Mesenchymal stem cell (in vitro differentiated cells and primary cell): ENCODE measurements around the gene CCDC30.

Experiments
- DNase-seq: peaks from one replicate; pipeline ENCODE4 v3.0.0-alpha.2; 2013
- H2AFZ ChIP-seq: one replicate; pipeline ENCODE4 v1.6.1; 2013; ENCODE audit warnings: low read depth, mild to moderate bottlenecking, control low read depth, inconsistent platforms, low read length, moderate library complexity
- H2AK5ac ChIP-seq: 2 replicates; pipeline ENCODE4 v1.6.1; 2013; ENCODE audit warnings: low read length, moderate library complexity, mild to moderate bottlenecking, inconsistent platforms; ENCODE audit not compliant: severe bottlenecking
- H2BK120ac ChIP-seq: one replicate; pipeline ENCODE4 v1.6.1; 2013; ENCODE audit warnings: low read depth, mild to moderate bottlenecking, inconsistent platforms, low read length, moderate library complexity
- H2BK12ac ChIP-seq, 2 experiments: one replicate each; pipeline ENCODE4 v1.6.1; 2013; ENCODE audit warnings: inconsistent platforms in 2 of 2, low read length in 2 of 2, mild to moderate bottlenecking in 2 of 2, moderate library complexity in 2 of 2, control low read depth in 1 of 2
- H2BK15ac ChIP-seq: one replicate; pipeline ENCODE4 v1.6.1; 2013; ENCODE audit warnings: mild to moderate bottlenecking, low read depth, inconsistent platforms; ENCODE audit not compliant: poor library complexity, severe bottlenecking
- H2BK5ac ChIP-seq: 2 replicates; pipeline ENCODE4 v1.6.1; 2013; ENCODE audit warnings: low read depth, mild to moderate bottlenecking, low read length, control low read depth, inconsistent platforms; ENCODE audit not compliant: poor library complexity, severe bottlenecking
- H3K14ac ChIP-seq, 2 experiments: one replicate each; pipeline ENCODE4 v1.6.1; 2013; ENCODE audit warnings: inconsistent platforms in 2 of 2, low read length in 2 of 2, control low read depth in 1 of 2, mild to moderate bottlenecking in 1 of 2, moderate library complexity in 1 of 2
- H3K18ac ChIP-seq, 2 experiments: one replicate each; pipeline ENCODE4 v1.6.1; 2013; ENCODE audit warnings: inconsistent platforms in 2 of 2, low read length in 2 of 2, control low read depth in 1 of 2, low read depth in 1 of 2, mild to moderate bottlenecking in 1 of 2
- H3K23ac ChIP-seq, 2 experiments: one replicate each; pipeline ENCODE4 v1.6.1; 2013; ENCODE audit warnings: inconsistent platforms in 2 of 2, low read length in 2 of 2, mild to moderate bottlenecking in 2 of 2, moderate library complexity in 2 of 2, control low read depth in 1 of 2
- H3K27ac ChIP-seq: 2 replicates; pipeline ENCODE4 v1.5.1; 2013; ENCODE audit warnings: mild to moderate bottlenecking, moderate library complexity, low read length, control low read depth, inconsistent platforms; ENCODE audit not compliant: poor library complexity, severe bottlenecking
- H3K27me3 ChIP-seq, 2 experiments: 2 replicates each; pipeline versions ENCODE4 v1.6.1 to v1.7.0; 2013; ENCODE audit warnings: low read length in 2 of 2, mild to moderate bottlenecking in 2 of 2, moderate library complexity in 2 of 2, control low read depth in 1 of 2, inconsistent platforms in 1 of 2; ENCODE audit not compliant: control insufficient read depth in 1 of 2, insufficient read depth in 1 of 2
- H3K36me3 ChIP-seq, 2 experiments: 2 replicates each; pipeline versions ENCODE4 v1.6.1 to v1.7.0; 2013; ENCODE audit warnings: low read length in 2 of 2, control low read depth in 1 of 2, inconsistent platforms in 1 of 2, low read depth in 1 of 2, mild to moderate bottlenecking in 1 of 2; ENCODE audit not compliant: insufficient read depth in 2 of 2, control insufficient read depth in 1 of 2
- H3K4ac ChIP-seq, 2 experiments: one replicate each; pipeline ENCODE4 v1.6.1; 2013; ENCODE audit warnings: inconsistent platforms in 2 of 2, low read length in 2 of 2, mild to moderate bottlenecking in 2 of 2, moderate library complexity in 2 of 2, control low read depth in 1 of 2, low read depth in 1 of 2
- H3K4me1 ChIP-seq: 2 replicates; pipeline ENCODE4 v1.6.1; 2013; ENCODE audit warnings: low read depth, low read length, control low read depth; ENCODE audit not compliant: control insufficient read depth, insufficient read depth
- H3K4me2 ChIP-seq: 2 replicates; pipeline ENCODE4 v1.6.1; 2013; ENCODE audit warnings: low read length, mild to moderate bottlenecking, inconsistent platforms; ENCODE audit not compliant: poor library complexity, severe bottlenecking
- H3K4me3 ChIP-seq, 2 experiments: 2 replicates each; pipeline versions ENCODE4 v1.5.1 to v1.7.0; 2013; ENCODE audit warnings: low read length in 2 of 2, mild to moderate bottlenecking in 2 of 2, control low read depth in 1 of 2, low read depth in 1 of 2; ENCODE audit not compliant: insufficient read depth in 1 of 2
- H3K79me1 ChIP-seq: replicated peaks from 2 replicates; pipeline ENCODE4 v1.6.1; 2013; ENCODE audit warnings: mild to moderate bottlenecking, control low read depth, low read length, inconsistent platforms; ENCODE audit not compliant: poor library complexity, severe bottlenecking
- H3K9ac ChIP-seq: 2 replicates; pipeline ENCODE4 v1.7.0; 2013; ENCODE audit warnings: mild to moderate bottlenecking, low read length, moderate library complexity
- H3K9me3 ChIP-seq: 2 replicates; pipeline ENCODE4 v1.7.0; 2013; ENCODE audit warnings: mild to moderate bottlenecking, low read length; ENCODE audit not compliant: control insufficient read depth
- H4K8ac ChIP-seq: one replicate; pipeline ENCODE4 v1.6.1; 2013; ENCODE audit warnings: inconsistent platforms, mild to moderate bottlenecking, low read length, moderate library complexity
- H4K91ac ChIP-seq: one replicate; pipeline ENCODE4 v1.6.1; 2013; ENCODE audit warnings: mild to moderate bottlenecking, low read length, inconsistent platforms
- WGBS: methylation state at CpG from one replicate; pipeline ENCODE4 v1.1.7; 2013; ENCODE audit warnings: mixed read lengths; 5-methylcytosine and 5-hydroxymethylcytosine counted together

The CCDC30 gene

GRCh38 chr1:42449256-42449655, 13.8 kb upstream of the CCDC30 start:
- H3K9me3 ChIP-seq: no peaks in the 10 kb centered on the region
- no peak overlapping the region for H2BK12ac ChIP-seq
- no peak overlapping the region for H3K27ac ChIP-seq
- DNase-seq: no peak
- no peak overlapping the region for H3K14ac ChIP-seq
- H3K9ac ChIP-seq: no peak overlapping the region
- no peak overlapping the region for H2BK120ac ChIP-seq
- no peak overlapping the region for H3K4ac ChIP-seq
- H4K8ac ChIP-seq: no peak overlapping the region
- no peak overlapping the region for H2AK5ac ChIP-seq
- no peak overlapping the region for H2AFZ ChIP-seq
- no peak overlapping the region for H2BK5ac ChIP-seq
- H2BK15ac ChIP-seq: no peak overlapping the region
- no peaks in the 10 kb centered on the region for H3K36me3 ChIP-seq
- no peaks in the 10 kb centered on the region for H3K27me3 ChIP-seq
- peaks cover 2% of the 10 kb centered on the region for H3K4me1 ChIP-seq
- H3K4me2 ChIP-seq: no peak overlapping the region
- no peak overlapping the region for H3K23ac ChIP-seq
- H3K18ac ChIP-seq: no peak overlapping the region
- H3K4me3 ChIP-seq: no peak overlapping the region
- H4K91ac ChIP-seq: no peak overlapping the region
- no peaks in the 10 kb centered on the region for H3K79me1 ChIP-seq

- Histone ChIP-seq H3K27me3 (no peaks in the 10 kb centered on the region), H3K4me2 (no peak overlapping the region), H3K9ac (no peak overlapping the region), H3K14ac (no peak overlapping the region), H3K36me3 (no peaks in the 10 kb centered on the region), H3K4ac (no peak overlapping the region), H3K27ac (no peak overlapping the region), H2BK5ac (no peak overlapping the region), H3K79me1 (no peaks in the 10 kb centered on the region), H3K4me1 (peaks cover 2% of the 10 kb centered on the region), H3K23ac (no peak overlapping the region), H2BK15ac (no peak overlapping the region), H2BK120ac (no peak overlapping the region), H4K8ac (no peak overlapping the region), H3K4me3 (no peak overlapping the region), H3K18ac (no peak overlapping the region), H2BK12ac (no peak overlapping the region), H2AFZ (no peak overlapping the region), H4K91ac (no peak overlapping the region), H3K9me3 (no peaks in the 10 kb centered on the region), H2AK5ac (no peak overlapping the region)
- WGBS: 100% methylated on average over 1 of the region's 1 CpG
- DNase-seq: no peak
Measured at GRCh38 chr1:42450061-42450460, 13.0 kb upstream of the CCDC30 start.

- Histone ChIP-seq H3K9ac (no peak overlapping the region), H3K4me1 (peaks cover 10% of the 10 kb centered on the region), H4K8ac (no peak overlapping the region), H2BK15ac (no peak overlapping the region), H2AK5ac (no peak overlapping the region), H3K9me3 (no peaks in the 10 kb centered on the region), H3K23ac (no peak overlapping the region), H3K4ac (no peak overlapping the region), H2AFZ (no peak overlapping the region), H3K36me3 (peaks cover 0 to 6% of the 10 kb centered on the region in 2 experiments), H2BK12ac (no peak overlapping the region), H3K79me1 (peaks cover 18% of the 10 kb centered on the region), H4K91ac (no peak overlapping the region), H2BK120ac (no peak overlapping the region), H3K18ac (no peak overlapping the region), H3K4me2 (no peak overlapping the region), H3K27ac (no peak overlapping the region), H3K4me3 (no peak overlapping the region), H2BK5ac (no peak overlapping the region), H3K14ac (no peak overlapping the region), H3K27me3 (no peaks in the 10 kb centered on the region)
- 97% methylated on average over 4 of the region's 4 CpGs for WGBS
- no peak for DNase-seq
Measured at GRCh38 chr1:42453386-42453785, 9.7 kb upstream of the CCDC30 start.

DNA sequence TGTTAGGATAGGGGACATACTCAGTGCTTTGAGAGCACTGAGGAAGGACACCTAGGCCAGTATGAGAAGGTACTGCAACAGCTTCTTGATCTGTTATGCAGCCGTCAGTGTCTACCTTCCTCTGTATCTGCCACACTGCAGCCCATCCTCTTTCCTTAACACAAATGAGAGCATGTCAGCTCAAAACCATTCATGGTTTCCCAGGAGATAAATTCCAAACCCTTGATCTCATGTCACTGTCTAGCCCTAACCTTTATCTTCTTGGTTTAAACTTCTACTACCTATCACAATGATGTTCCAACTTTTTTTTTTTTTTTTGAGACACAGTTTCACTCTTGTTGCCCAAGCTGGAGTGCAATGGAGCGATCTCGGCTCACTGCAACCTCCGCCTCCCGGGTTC, 8.7 kb upstream of the CCDC30 start:
- 87% methylated on average over 5 of the region's 5 CpGs for WGBS
- H2AFZ ChIP-seq: no peak overlapping the region
- no peak overlapping the region for H2BK15ac ChIP-seq
- H4K8ac ChIP-seq: no peak overlapping the region
- H3K9me3 ChIP-seq: no peaks in the 10 kb centered on the region
- H3K9ac ChIP-seq: no peak overlapping the region
- no peak overlapping the region for H2BK12ac ChIP-seq
- H3K4me1 ChIP-seq: peaks cover 10% of the 10 kb centered on the region
- H3K14ac ChIP-seq: no peak overlapping the region
- no peak overlapping the region for H3K4me2 ChIP-seq
- no peak overlapping the region for H3K23ac ChIP-seq
- no peaks in the 10 kb centered on the region for H3K27me3 ChIP-seq
- no peak overlapping the region for H3K4ac ChIP-seq
- DNase-seq: no peak
- H3K79me1 ChIP-seq: peaks cover 18% of the 10 kb centered on the region
- H2BK120ac ChIP-seq: no peak overlapping the region
- peaks cover 0 to 16% of the 10 kb centered on the region in 2 experiments for H3K36me3 ChIP-seq
- H3K4me3 ChIP-seq: no peak overlapping the region
- H4K91ac ChIP-seq: no peak overlapping the region
- H2BK5ac ChIP-seq: no peak overlapping the region
- H3K27ac ChIP-seq: peak overlapping the region; percentile 53
- no peak overlapping the region for H2AK5ac ChIP-seq
- H3K18ac ChIP-seq: no peak overlapping the region
